GM18909 (cell line): ENCODE data around the gene LENG9.

ENCODE experiments used
- ATAC-seq: cut with Tn5 transposase; IDR thresholded peaks from one replicate; pipeline ENCODE4 v1.9.1; 2021; ENCODE audit warnings: mild to moderate bottlenecking; ENCODE audit not compliant: unreplicated experiment, poor library complexity

LENG9 gene

GRCh38 chr19:54424660-54425381, 38.8 kb downstream of the LENG9 start:
- no peak for ATAC-seq

- no peak for ATAC-seq
Measured at GRCh38 chr19:54424201-54424600, 39.4 kb downstream of the LENG9 start.

GRCh38 chr19:54422136-54422535, 41.4 kb downstream of the LENG9 start:
- no peak for ATAC-seq

- no peak for ATAC-seq
Measured at GRCh38 chr19:54421521-54421920, 42.1 kb downstream of the LENG9 start.

DNA sequence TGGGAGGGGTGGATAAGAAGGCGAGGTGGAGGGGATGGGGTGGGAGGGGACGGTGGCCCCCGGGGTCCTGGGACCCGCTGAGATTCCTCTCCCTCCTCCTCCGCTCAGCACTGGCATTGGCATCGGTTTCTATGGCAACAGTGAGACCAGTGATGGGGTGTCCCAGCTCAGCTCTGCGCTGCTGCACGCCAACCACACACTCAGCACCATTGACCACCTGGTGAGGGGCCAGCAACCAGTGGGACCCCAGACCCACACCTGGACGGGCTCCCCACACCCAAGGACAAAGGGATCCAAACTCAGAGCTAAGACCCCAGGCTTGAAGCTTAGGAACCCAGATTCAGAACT, 42.4 kb downstream of the LENG9 start:
- no peak for ATAC-seq

GRCh38 chr19:54420383-54421168, 43.0 kb downstream of the LENG9 start:
- ATAC-seq, result no peak

DNA sequence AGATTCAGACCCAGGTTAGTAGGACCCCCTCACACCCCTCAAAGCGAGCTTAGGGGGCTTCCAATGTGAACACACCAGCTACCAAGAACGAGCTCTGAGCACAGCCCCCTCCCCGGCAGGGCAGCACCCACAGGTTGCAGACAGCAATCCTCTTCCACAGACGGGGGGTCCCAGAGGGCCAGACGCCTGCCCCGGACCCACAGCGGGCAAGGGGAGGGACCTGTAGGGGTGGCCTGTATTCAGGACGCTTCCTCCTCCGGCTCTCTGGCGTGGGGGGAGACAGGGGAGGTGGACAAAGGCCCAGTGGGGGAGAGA, 43.6 kb downstream of the LENG9 start:
- no peak for ATAC-seq

DNA sequence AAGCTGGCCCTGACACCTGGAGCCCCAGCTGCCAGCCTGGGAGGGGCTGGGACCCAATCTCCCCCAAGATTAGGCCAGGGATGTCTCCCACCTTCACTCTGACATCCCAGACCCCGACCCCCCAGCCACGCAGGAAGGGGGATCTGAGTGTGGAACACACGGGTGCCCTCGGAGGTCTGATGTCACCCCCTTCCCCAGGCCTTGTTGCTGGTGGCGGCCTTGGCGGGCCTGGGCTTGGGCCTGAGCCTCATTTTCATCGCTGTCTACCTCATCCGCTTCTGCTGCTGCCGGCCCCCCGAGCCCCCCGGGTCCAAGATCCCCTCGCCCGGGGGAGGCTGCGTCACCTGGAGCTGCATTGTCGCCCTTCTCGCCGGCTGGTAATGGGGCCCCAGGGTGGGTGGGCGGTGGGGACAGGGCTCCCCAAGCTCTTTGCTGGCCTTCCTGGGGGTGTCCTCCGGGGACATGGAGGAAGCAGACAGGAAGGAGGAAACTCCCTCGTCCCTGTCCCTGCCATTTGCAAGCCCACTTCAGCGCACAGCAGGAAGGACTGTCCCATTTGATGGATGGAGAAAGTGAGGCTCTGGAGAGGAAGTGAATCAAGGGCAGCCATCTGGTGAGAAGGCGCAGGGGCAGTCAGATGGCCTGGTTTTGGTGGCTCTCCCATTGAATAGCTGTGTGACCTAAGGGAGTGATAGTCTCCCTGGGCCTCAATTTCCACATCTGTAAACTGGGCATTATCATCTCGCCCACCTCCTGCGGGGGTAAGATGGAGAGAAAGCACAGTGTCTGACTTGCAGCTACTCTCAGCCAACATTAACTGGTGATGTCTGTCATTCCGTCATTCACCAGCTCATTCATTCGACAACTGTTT, 44.4 kb downstream of the LENG9 start:
- no peak for ATAC-seq

DNA sequence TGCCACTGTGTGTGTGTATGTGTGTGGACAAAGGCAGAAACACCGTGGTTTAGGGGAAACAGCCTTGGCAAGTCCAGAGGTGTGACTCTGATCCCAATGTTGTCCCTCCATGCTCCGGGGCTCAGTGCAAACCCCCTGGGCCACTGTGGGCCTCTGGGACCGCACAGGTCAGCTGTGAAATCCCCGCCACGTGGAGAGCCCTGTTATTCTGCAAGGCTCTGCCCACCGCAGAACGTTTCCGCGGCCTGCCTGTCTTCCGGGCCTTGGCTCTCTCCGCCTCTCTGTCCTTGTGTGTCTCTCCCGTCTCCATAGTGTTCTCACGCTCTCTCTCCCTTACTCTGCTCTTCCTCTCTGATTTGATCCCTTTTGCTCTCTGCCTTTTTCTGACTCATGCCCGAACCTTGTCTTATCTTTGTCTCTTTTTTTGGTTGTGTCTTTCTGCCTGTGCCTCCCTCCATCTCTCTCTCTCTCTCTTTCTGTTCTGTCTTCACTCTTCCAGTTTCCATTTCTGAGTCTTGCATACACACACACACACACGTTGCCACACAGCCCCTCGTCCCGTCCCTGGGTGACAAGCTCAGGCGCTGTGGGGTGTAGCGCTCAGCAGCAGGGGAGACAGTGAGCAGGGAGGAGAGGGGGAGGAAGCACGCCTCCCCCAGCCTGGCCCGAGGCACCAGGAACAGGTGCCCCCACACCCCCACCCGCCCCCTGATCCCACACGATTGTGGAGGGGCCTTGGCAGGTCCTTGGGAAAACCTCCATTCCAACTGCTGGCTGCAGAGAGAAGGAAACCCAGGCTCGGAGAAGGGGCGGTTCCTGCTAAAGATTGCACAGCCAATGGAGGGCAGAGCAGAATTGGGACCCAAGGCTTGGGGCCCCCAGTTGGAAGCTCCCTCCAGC, 45.3 kb downstream of the LENG9 start:
- ATAC-seq, result no peak

- no peak for ATAC-seq
Measured at GRCh38 chr19:54416695-54417491, 46.7 kb downstream of the LENG9 start.

DNA sequence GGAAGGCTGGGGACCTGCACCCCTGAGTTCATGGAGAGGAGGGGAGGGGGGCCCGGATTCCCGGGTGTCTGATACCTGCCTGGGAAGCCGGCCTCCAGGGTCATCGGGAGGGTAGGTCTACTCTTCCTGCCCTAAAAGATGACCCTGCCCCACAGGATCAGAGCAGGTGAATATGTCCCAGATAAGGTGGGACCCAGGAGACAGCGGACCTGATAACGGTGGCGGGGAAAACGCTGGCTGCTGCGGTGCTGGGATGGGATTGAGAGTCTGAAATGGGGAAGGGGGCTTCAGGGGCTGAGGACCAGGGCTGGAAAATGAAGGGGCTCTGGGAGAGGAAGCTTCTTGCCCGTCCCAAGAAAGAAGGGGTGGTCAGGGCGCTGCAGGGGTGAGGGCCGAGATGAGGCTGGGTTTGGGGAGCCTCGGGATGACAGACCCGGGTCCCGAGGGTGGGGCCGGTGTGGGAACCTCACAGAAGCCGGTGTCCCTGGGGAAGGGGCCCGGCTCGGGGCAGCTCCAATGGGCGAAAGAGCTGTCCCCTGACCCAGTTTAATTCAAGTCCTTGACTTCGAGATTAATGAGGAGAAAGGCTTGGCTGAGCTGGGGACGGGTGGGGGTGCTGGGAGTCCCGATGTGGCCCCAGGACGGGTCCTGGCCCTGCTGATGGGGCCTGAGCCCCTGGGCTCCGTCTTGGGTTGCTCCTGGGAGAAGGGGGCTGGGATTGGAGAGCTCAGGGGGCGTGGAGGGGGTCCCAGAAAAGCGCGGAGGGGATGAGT, 47.5 kb downstream of the LENG9 start:
- no peak for ATAC-seq

DNA sequence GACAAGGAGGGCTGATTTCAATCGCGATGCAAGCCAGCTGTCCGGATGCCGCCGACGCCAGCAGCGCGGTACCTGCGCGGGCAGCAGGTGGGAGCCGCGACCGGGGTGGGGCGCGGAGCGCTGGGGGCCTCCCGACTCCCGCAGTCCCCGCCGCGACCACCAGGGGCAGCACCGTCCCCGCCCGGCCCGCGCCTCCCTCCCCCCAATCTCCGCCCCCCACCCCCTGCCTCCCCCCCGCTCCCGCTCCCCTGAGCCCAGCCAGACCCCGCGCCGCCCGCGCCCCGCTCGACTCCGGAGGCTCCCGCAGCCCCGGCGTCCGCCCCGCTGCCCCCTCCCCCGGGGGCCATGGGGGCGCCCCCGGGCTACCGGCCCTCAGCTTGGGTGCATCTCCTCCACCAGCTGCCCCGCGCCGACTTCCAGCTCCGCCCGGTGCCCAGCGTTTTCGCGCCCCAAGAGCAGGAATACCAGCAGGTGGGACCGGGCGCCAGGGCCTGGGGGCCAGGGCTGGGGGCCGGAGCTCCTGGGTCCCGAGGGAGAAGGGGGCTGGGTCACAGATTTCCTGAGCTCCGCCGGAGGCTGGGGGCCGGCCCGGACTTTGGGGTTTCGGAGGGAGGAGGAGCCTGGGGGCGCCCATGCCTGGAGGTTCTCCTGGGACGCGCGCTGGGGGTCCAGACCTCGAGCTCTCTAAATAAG, 48.2 kb downstream of the LENG9 start, which contains the start of gene TTYH1:
Gene TTYH1, plus strand, starts transcription at position 257 of the 693 bp plus-strand sequence. Its CDS starts 89 bp downstream, at position 346.
- no peak for ATAC-seq

GRCh38 chr19:54414156-54414555, 49.4 kb downstream of the LENG9 start:
- ATAC-seq, result no peak

DNA sequence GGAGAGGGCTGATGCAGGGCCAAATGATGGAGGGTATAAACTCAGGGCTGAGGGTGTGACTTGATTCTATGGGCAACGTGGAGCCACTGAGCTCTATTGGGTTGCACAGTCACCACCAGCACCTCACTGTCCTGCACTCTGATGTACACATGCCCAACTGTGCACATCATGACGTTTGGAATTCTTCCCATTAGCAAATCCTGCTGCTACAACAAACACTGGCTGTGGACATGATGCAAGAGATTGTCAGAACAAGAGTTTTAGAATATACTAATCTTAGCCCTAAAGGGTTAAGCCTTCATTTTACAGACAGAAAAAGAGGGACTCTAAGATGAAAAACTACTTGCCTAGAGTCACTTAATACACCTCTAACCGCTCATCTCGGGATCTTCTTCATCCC, 50.7 kb downstream of the LENG9 start:
- ATAC-seq, result no peak
